Measurements from ENCODE around the gene CD3E. TPM values are rescaled to one million over a fixed set of nuclear protein-coding genes. Genes with fewer than 3 reads are reported as not detected.

CD3E gene
- total and polyA plus RNA-seq, 2 of the 8 experiments (the other 6 are each of a cell fraction or from before 2014, with no cell fraction given), result not detected

- TF ChIP-seq E2F6 (IDR thresholded peaks at IDR 0.05) (no peak), KDM4A (IDR thresholded peaks at IDR 0.05; ENCODE audit: low read depth, low read length, severe bottlenecking) (no peak), KDM1A (IDR thresholded peaks at IDR 0.05; ENCODE audit: borderline replicate concordance, low read length) (no peak), TAF1 (IDR thresholded peaks at IDR 0.05; ENCODE audit: low read depth, low read length) (no peak), TCF12 (IDR thresholded peaks at IDR 0.05; ENCODE audit: low read depth, low read length) (no peak), SP1 (IDR thresholded peaks at IDR 0.05; ENCODE audit: low read depth, low read length) (no peak)
Measured at GRCh38 chr11:118364956-118365615, 60.6 kb downstream of the CD3E start (continued).

Small RNAs within 50 kb of the gene (small RNA-seq; reads per million reads assigned to genes)
- gene AP001582.1 (ENCODE audit: insufficient read depth), result not detected

Other genes with a start within 250 kb of the CD3E start
- gene TMPRSS4, start 227.7 kb upstream of the CD3E start, total RNA-seq (2021; fragmentation: NEBNext Ultra II Directional; extraction: Animal tissue kit (Norgen Biotek cat#: 25700)), result 0.58 and 0.69 TPM in 2 replicates
- gene TMPRSS4, start 227.7 kb upstream of the CD3E start, polyA plus RNA-seq (2011; rRNA removed), result 0.11 and 0.13 TPM in 2 replicates
- gene SMIM35, start 217.8 kb upstream of the CD3E start, total RNA-seq (2021; fragmentation: NEBNext Ultra II Directional; extraction: Animal tissue kit (Norgen Biotek cat#: 25700)), result not detected in 2 replicates
- gene SMIM35, start 217.8 kb upstream of the CD3E start, polyA plus RNA-seq (2011; rRNA removed), result not detected in 2 replicates
- 2.0 and 2.8 TPM in 2 replicates for gene SCN4B, start 151.9 kb upstream of the CD3E start, total RNA-seq (2021; fragmentation: NEBNext Ultra II Directional; extraction: Animal tissue kit (Norgen Biotek cat#: 25700))
- 4.1 and 4.9 TPM in 2 replicates for gene SCN4B, start 151.9 kb upstream of the CD3E start, polyA plus RNA-seq (2011; rRNA removed)
- 0.13 and 0.24 TPM in 2 replicates for gene SCN2B, start 128.1 kb upstream of the CD3E start, total RNA-seq (2021; fragmentation: NEBNext Ultra II Directional; extraction: Animal tissue kit (Norgen Biotek cat#: 25700))
- gene SCN2B, start 128.1 kb upstream of the CD3E start, polyA plus RNA-seq (2011; rRNA removed), result 0.09 and 0.14 TPM in 2 replicates
- gene JAML, start 79.7 kb upstream of the CD3E start, total RNA-seq (2021; fragmentation: NEBNext Ultra II Directional; extraction: Animal tissue kit (Norgen Biotek cat#: 25700)), result 0.58 and 0.86 TPM in 2 replicates
- 0.05 and 0.12 TPM in 2 replicates for gene JAML, start 79.7 kb upstream of the CD3E start, polyA plus RNA-seq (2011; rRNA removed)
- 3.3 and 3.9 TPM in 2 replicates for gene MPZL3, start 52.4 kb upstream of the CD3E start, total RNA-seq (2021; fragmentation: NEBNext Ultra II Directional; extraction: Animal tissue kit (Norgen Biotek cat#: 25700))
- 1.1 and 1.2 TPM in 2 replicates for gene MPZL3, start 52.4 kb upstream of the CD3E start, polyA plus RNA-seq (2011; rRNA removed)
- gene MPZL2, start 40.4 kb upstream of the CD3E start, total RNA-seq (2021; fragmentation: NEBNext Ultra II Directional; extraction: Animal tissue kit (Norgen Biotek cat#: 25700)), result 2.4 and 2.6 TPM in 2 replicates
- 2.3 and 3.2 TPM in 2 replicates for gene MPZL2, start 40.4 kb upstream of the CD3E start, polyA plus RNA-seq (2011; rRNA removed)
- gene CD3D, start 38.0 kb downstream of the CD3E start, total RNA-seq (2021; fragmentation: NEBNext Ultra II Directional; extraction: Animal tissue kit (Norgen Biotek cat#: 25700)), result not detected in 2 replicates
- not detected in 2 replicates for gene CD3D, start 38.0 kb downstream of the CD3E start, polyA plus RNA-seq (2011; rRNA removed)
- gene CD3G, start 39.6 kb downstream of the CD3E start, total RNA-seq (2021; fragmentation: NEBNext Ultra II Directional; extraction: Animal tissue kit (Norgen Biotek cat#: 25700)), result not detected in 2 replicates
- gene CD3G, start 39.6 kb downstream of the CD3E start, polyA plus RNA-seq (2011; rRNA removed), result 0.02 TPM in 1 of 2 replicates, not detected in the other
- 33.5 and 34.5 TPM in 2 replicates for gene UBE4A, start 54.9 kb downstream of the CD3E start, total RNA-seq (2021; fragmentation: NEBNext Ultra II Directional; extraction: Animal tissue kit (Norgen Biotek cat#: 25700))
- gene UBE4A, start 54.9 kb downstream of the CD3E start, polyA plus RNA-seq (2011; rRNA removed), result 7.9 and 11.3 TPM in 2 replicates
- 237 and 251 TPM in 2 replicates for gene ATP5MG, start 96.9 kb downstream of the CD3E start, total RNA-seq (2021; fragmentation: NEBNext Ultra II Directional; extraction: Animal tissue kit (Norgen Biotek cat#: 25700))
- gene ATP5MG, start 96.9 kb downstream of the CD3E start, polyA plus RNA-seq (2011; rRNA removed), result 322 and 464 TPM in 2 replicates
- gene KMT2A, start 131.8 kb downstream of the CD3E start, total RNA-seq (2021; fragmentation: NEBNext Ultra II Directional; extraction: Animal tissue kit (Norgen Biotek cat#: 25700)), result 59.1 and 62.1 TPM in 2 replicates
- 32.0 and 35.9 TPM in 2 replicates for gene KMT2A, start 131.8 kb downstream of the CD3E start, polyA plus RNA-seq (2011; rRNA removed)
- not detected in 2 replicates for gene TTC36, start 222.7 kb downstream of the CD3E start, total RNA-seq (2021; fragmentation: NEBNext Ultra II Directional; extraction: Animal tissue kit (Norgen Biotek cat#: 25700))
- gene TTC36, start 222.7 kb downstream of the CD3E start, polyA plus RNA-seq (2011; rRNA removed), result 0.14 TPM in 1 of 2 replicates, not detected in the other
- 13.7 and 18.3 TPM in 2 replicates for gene TMEM25, start 226.5 kb downstream of the CD3E start, total RNA-seq (2021; fragmentation: NEBNext Ultra II Directional; extraction: Animal tissue kit (Norgen Biotek cat#: 25700))
- 26.8 and 37.0 TPM in 2 replicates for gene TMEM25, start 226.5 kb downstream of the CD3E start, polyA plus RNA-seq (2011; rRNA removed)

Data from H1 (cell line).